AG09319 (cell line): ENCODE measurements around the gene NMT1.
"Not testable (repeated sequence)": the region's sequence is repeated elsewhere in the genome, so short reads cannot be mapped to it uniquely, and the experiment has no call there.

ENCODE experiments used
- DNase-seq: peaks from one replicate; pipeline ENCODE4 v3.0.0-alpha.2; 2010; ENCODE audit warnings: low read depth; ENCODE audit errors: extremely low read depth
- CTCF ChIP-seq: IDR thresholded peaks from 2 replicates; pipeline ENCODE4 v1.5.1; 2011; ENCODE audit warnings: low read depth, mild to moderate bottlenecking, inconsistent platforms, low read length, moderate library complexity

The NMT1 gene

GRCh38 chr17:45050481-45051059 lies 10.5 kb upstream of the NMT1 start:
- TF ChIP-seq CTCF: no peak
- DNase-seq: no peak

GRCh38 chr17:45051060-45051719 lies 9.9 kb upstream of the NMT1 start, which contains the start of gene DCAKD:
TSS of gene DCAKD (minus strand) at chr17:45051632. CDS start at chr17:45034885, 16,747 bp downstream.
- DNase-seq: peak; percentile 90
- no peak for TF ChIP-seq CTCF

DNA sequence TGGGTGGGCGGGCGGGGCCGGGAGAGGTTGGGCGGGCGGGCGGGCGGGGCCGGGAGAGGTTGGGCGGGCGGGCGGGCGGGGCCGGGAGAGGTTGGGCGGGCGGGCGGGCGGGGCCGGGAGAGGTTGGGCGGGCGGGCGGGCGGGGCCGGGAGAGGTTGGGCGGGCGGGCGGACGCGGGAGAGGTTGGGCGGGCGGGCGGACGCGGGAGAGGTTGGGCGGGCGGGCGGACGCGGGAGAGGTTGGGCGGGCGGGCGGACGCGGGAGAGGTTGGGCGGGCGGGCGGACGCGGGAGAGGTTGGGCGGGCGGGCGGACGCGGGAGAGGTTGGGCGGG lies 9.4 kb upstream of the NMT1 start:
- not testable (repeated sequence) for DNase-seq

DNA sequence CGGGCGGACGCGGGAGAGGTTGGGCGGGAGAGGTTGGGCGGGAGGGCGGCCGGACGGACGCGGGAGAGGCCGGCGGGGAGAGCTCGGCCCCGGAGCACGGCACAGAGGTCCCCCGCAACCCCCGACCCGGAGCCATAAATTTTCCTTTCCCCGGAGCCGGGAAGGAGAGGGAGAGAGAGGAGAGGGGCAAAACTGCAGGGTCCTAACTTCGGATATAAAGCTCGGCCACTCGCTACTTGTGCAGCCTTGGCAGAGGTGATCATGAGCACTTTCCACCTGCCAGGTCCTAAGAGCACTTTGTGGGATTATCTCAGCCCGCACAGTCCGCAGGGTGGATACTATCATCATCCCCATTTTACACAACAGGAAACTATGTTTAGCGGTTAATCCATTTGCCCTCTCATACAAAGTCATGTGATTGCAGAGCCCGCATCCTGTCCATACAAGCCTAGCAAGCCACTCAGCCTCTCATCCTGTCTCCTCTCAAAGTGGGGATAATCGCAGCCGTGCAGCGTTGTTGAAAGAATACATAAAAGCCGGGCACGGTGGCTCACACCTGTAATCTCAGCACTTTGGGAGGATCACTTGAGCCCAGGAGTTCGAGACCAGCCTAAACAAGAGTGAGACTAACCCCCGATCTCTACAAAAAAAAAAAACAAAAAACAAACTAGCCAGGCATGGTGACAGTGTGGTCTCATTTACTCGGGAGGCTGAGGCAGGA lies 8.9 kb upstream of the NMT1 start:
- TF ChIP-seq CTCF: no peak

GRCh38 chr17:45060382-45060796 lies 728 bp upstream of the NMT1 start:
- no peak for DNase-seq
- no peak for TF ChIP-seq CTCF

More for the DNA sequence above, 8.9 kb upstream of the NMT1 start:
- DNase-seq: no peak

- DNase-seq: no peak
- no peak for TF ChIP-seq CTCF
Observed at GRCh38 chr17:45061606-45062205, 589 bp downstream of the NMT1 start.

- DNase-seq: no peak
- TF ChIP-seq CTCF: no peak
Observed at GRCh38 chr17:45063198-45063597, 2.1 kb downstream of the NMT1 start.
